Body of pancreas (tissue), 4 donors: ENCODE results near the gene TRPC1. TPM values are rescaled to one million over a fixed set of nuclear protein-coding genes. Genes with fewer than 3 reads are reported as not detected.

ENCODE experiments used
- ATAC-seq: fragments of 150-250 bp; one replicate; pipeline ENCODE4 v1.9.1; 2016
- DNase-seq, 4 donors: peaks; one replicate each; pipeline ENCODE4 v3.0.0-alpha.2; 2019
- H3K27ac ChIP-seq, 4 donors: fragments of 200-600 bp; sonication (generic); 1 replicate in 3 of 4; 2 replicates in 1 of 4; pipeline versions ENCODE4 v1.5.1 to v1.6.1; 2016 to 2019; ENCODE audit warnings: mild to moderate bottlenecking in 1 of 4, mixed read lengths in 1 of 4, moderate library complexity in 1 of 4
- H3K27me3 ChIP-seq, 2 donors: fragments of 200-600 bp; sonication (generic); one replicate each; pipeline ENCODE4 v1.6.0; 2016; ENCODE audit warnings: mild to moderate bottlenecking in 1 of 2
- H3K36me3 ChIP-seq, 2 donors: fragments of 200-600 bp; sonication (generic); replicated peaks in 1 of 2; 2 replicates each; pipeline ENCODE4 v1.5.1; 2016; ENCODE audit warnings: low read depth in 2 of 2; ENCODE audit not compliant: insufficient read depth in 1 of 2
- H3K4me1 ChIP-seq: fragments of 200-600 bp; sonication (generic); one replicate; pipeline ENCODE4 v1.6.0; 2016
- H3K4me3 ChIP-seq, 2 donors: fragments of 200-600 bp; sonication (generic); 1 replicate in 1 of 2; 2 replicates in 1 of 2; pipeline ENCODE4 v1.5.1; 2016 to 2019
- H3K9me3 ChIP-seq, 3 donors: fragments of 200-600 bp; sonication (generic); 1 replicate in 2 of 3; 2 replicates in 1 of 3; pipeline ENCODE4 v1.5.1; 2016
- CTCF ChIP-seq, 7 experiments: fragments of 450-650 bp in 4 of 7; fragments of 200-600 bp in 3 of 7; sonication (generic) in 3 of 7; IDR thresholded peaks; one replicate each; pipeline ENCODE4 v1.5.1; 2016 to 2019; ENCODE audit warnings: antibody characterized with exemption in 7 of 7
- POLR2A ChIP-seq, 3 donors: fragments of 450-650 bp; IDR thresholded peaks; one replicate each; pipeline ENCODE4 v1.6.1; 2016; ENCODE audit warnings: antibody characterized with exemption in 3 of 3, mild to moderate bottlenecking in 2 of 3
- WGBS, 2 donors: methylation state at CpG; one replicate each; pipeline ENCODE4 v1.1.5; 2017; 5-methylcytosine and 5-hydroxymethylcytosine counted together
- intact Hi-C: fragments of 100-400 bp; cut with DNase I; formaldehyde crosslinking; loops from one replicate; pipeline ENCODE4 v1.15.1; 2023
- total RNA-seq, 2 donors: library from RNA; depleted of rRNA; stranded (reverse); fragments of >200 nt; gene quantifications; one replicate each; pipeline ENCODE4 v1.1.0, GENCODE V29; 2016

Gene TRPC1
- total RNA-seq, 2 donors from 2014 or later, result 6.9 to 7.5 TPM

- intact Hi-C loops, result no loop called here
- H3K36me3 ChIP-seq, result no peaks in the 10 kb centered on the region
- TF ChIP-seq POLR2A (IDR thresholded peaks at IDR 0.05) (no peak), CTCF (IDR thresholded peaks at IDR 0.05) (no peak)
Observed at GRCh38 chr3:142787719-142788118, 63.9 kb downstream of the TRPC1 start.

GRCh38 chr3:142794508-142794907, 70.7 kb downstream of the TRPC1 start:
- no peaks in the 10 kb centered on the region for H3K9me3 ChIP-seq
- H3K27ac ChIP-seq, result no peak overlapping the region
- no peak overlapping the region for H3K4me3 ChIP-seq
- no peak for TF ChIP-seq CTCF (IDR thresholded peaks at IDR 0.05)
- no peak for TF ChIP-seq POLR2A (IDR thresholded peaks at IDR 0.05)
- H3K36me3 ChIP-seq, result no peaks in the 10 kb centered on the region
- no peaks in the 10 kb centered on the region for H3K4me1 ChIP-seq
- no peaks in the 10 kb centered on the region for H3K27me3 ChIP-seq
- intact Hi-C loops, result no loop called here
- DNase-seq (no peak), ATAC-seq (no peak)
- 66 to 76% methylated on average over 4 of the region's 4 CpGs for WGBS, 2 donors

More at GRCh38 chr3:142787719-142788118, 63.9 kb downstream of the TRPC1 start:
- DNase-seq, result no peak
- Histone ChIP-seq H3K4me1 (no peaks in the 10 kb centered on the region), H3K9me3 (no peaks in the 10 kb centered on the region), H3K27ac (no peak overlapping the region), H3K4me3 (no peak overlapping the region), H3K27me3 (no peaks in the 10 kb centered on the region)
- ATAC-seq, result no peak
- WGBS, 2 donors, result 56 to 59% methylated on average over 1 of the region's 1 CpG

GRCh38 chr3:142795332-142795731, 71.5 kb downstream of the TRPC1 start:
- no peak for DNase-seq
- no peak for ATAC-seq
- no peak overlapping the region for H3K27ac ChIP-seq
- no peak for TF ChIP-seq CTCF (IDR thresholded peaks at IDR 0.05)
- TF ChIP-seq POLR2A (IDR thresholded peaks at IDR 0.05), result no peak
- WGBS, 2 donors, result 61 to 66% methylated on average over 1 of the region's 1 CpG
- H3K4me3 ChIP-seq, result no peak overlapping the region
- no peaks in the 10 kb centered on the region for H3K27me3 ChIP-seq
- no peaks in the 10 kb centered on the region for H3K9me3 ChIP-seq
- intact Hi-C loops, result no loop called here
- no peaks in the 10 kb centered on the region for H3K4me1 ChIP-seq
- no peaks in the 10 kb centered on the region for H3K36me3 ChIP-seq

- H3K4me3 ChIP-seq, result no peak overlapping the region
- ATAC-seq, result no peak
- H3K36me3 ChIP-seq, result no peaks in the 10 kb centered on the region
- TF ChIP-seq CTCF (IDR thresholded peaks at IDR 0.05), result no peak
- no peak for TF ChIP-seq POLR2A (IDR thresholded peaks at IDR 0.05)
- intact Hi-C loops, result no loop called here
- no peaks in the 10 kb centered on the region for H3K4me1 ChIP-seq
- no peak overlapping the region for H3K27ac ChIP-seq
- no peak for DNase-seq
- WGBS, 2 donors, result 51 to 66% methylated on average over 2 of the region's 2 CpGs
- no peaks in the 10 kb centered on the region for H3K9me3 ChIP-seq
- no peaks in the 10 kb centered on the region for H3K27me3 ChIP-seq
Observed at GRCh38 chr3:142796823-142797222, 73.0 kb downstream of the TRPC1 start.

GRCh38 chr3:142801746-142802145, 77.9 kb downstream of the TRPC1 start:
- no peaks in the 10 kb centered on the region for H3K27me3 ChIP-seq
- no peaks in the 10 kb centered on the region for H3K4me1 ChIP-seq
- ATAC-seq, result no peak
- no peak overlapping the region for H3K27ac ChIP-seq
- no peaks in the 10 kb centered on the region for H3K9me3 ChIP-seq
- no peaks in the 10 kb centered on the region for H3K36me3 ChIP-seq
- DNase-seq, result no peak
- WGBS, 2 donors, result 73 to 76% methylated on average over 2 of the region's 2 CpGs
- intact Hi-C loops, result no loop called here
- no peak overlapping the region for H3K4me3 ChIP-seq
- no peak for TF ChIP-seq CTCF (IDR thresholded peaks at IDR 0.05)
- no peak for TF ChIP-seq POLR2A (IDR thresholded peaks at IDR 0.05)
